IPS-18c (cell line): ENCODE results near the gene LZTS3.
A peak's percentile ranks its signal among the peaks of the same experiment; 100 is the strongest.

Experiments
- H3K4me3 ChIP-seq: 2 replicates; pipeline ENCODE4 v1.7.0; 2013; ENCODE audit warnings: low read depth, mild to moderate bottlenecking, low read length, moderate library complexity; ENCODE audit not compliant: insufficient read depth
- H3K9me3 ChIP-seq: one replicate; pipeline ENCODE4 v1.6.1; 2013; ENCODE audit warnings: mild to moderate bottlenecking, low read length, moderate library complexity; ENCODE audit not compliant: control insufficient read depth, insufficient read depth

LZTS3 gene

DNA sequence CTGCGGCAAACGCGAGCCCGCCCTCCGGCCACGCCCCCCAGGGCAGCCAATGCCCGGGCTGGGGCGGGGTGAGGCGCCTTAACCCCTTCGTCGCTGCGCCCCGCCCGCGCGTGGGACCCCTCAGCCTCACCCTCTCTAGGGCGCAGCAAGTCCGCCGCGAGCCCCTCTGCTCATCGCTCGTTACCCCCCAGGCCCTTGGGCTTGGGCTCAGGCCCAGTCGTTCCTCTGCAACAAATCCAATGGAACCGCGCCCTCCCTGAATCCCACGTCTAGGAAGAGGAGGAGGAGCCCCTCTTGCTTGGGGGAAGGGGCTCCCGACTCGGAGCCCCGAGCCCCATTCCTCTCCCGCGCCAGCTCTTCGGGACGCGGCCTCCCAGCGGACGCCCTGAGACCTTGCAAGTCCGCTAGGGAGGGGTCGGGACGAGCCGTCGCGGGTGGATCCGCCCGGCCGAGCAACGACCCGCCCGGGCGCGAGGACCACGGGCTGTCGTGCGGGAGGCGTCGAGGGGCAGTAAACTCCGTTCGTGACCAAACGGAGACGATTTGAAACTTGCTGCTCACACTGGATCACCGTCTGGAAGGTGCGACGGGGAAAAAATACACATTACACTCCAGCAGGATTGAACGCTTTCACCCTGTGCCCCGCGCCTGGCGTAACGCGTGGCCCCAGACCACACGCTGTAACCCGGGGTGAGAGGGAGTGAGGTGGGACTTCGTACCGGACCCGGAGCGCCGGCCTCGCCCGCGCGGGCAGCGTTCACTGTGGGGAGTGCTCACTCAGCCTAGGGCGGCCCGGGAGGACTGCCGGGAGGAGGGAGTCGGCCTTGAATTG lies 477 bp upstream of the LZTS3 start:
- H3K9me3 ChIP-seq, result no peaks in the 10 kb centered on the region
- peak overlapping the region; percentile 98 for H3K4me3 ChIP-seq

DNA sequence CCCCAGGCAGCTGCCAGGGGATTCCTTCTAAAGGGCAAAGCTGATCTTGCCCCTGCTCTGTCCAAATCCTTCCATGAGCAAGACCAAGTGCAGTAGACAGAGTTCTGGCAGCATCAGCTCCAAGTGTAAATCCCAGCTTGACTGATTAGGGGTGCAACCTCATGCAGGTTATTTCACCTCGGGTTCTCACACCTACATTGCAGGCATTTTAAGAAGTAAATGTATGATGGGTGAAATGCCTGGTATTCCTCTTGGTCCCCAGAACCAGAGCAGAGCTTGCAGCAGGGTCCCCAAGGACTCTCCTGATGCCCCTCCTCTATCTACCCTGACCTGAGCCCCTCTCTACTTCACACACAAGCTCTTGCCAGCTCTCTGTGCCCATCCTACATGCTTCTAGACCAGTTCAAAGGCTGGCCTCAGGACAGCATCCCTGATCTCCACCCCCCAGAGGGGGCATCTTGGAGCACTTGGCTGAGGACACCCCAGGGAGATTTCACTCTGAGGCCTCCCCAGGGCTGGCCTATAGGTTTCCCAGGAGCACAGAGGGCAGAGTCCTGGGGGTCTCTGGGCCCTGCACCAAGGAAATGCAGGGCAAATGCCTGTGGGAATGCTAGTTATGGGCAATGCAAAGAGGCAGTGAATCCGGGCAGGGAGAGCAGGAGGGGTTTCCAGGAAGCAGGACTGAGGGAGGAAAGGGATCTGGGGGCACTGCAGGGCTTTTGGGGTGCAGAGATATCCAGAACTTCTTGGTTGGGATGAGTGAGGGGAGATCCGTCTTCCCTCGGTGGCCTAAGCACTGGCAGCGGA lies 1.0 kb downstream of the LZTS3 start:
- Histone ChIP-seq H3K4me3 (peak overlapping the region; percentile 98), H3K9me3 (no peaks in the 10 kb centered on the region)

DNA sequence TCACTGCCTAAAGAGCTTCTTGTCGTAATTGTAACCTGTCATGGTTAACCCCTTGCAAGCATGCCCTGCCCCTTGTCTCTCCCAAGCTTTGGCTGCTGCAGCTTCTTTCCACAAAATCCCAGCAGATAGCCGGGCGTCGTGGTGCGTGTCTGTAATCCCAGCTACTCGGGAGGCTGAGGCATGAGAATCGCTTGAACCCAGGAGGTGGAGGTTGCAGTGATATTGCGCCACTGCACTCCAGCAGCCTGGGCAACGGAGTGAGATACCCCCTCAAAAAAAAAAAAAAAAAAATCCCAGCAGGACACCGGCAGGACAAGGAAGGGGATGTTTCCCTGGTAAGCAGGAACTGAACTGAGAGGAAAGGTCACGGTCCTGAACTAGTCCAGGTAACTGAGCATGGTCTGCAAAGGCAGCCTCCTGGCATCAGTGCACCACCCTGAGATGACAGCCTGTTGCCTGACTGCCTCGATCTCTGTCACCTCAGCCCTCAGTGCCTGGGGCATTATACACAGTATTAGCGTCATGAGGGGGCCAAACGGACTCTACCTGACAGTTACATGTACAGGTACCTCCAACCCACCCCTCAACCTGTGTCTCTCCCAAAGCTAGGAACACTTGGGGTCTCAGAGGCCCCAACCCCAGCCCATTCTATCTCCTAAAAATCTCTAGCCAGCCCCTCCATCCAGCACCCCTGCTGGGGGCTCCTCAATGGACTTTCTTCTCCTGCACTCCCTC lies 1.8 kb downstream of the LZTS3 start:
- Histone ChIP-seq H3K9me3 (no peaks in the 10 kb centered on the region), H3K4me3 (no peak overlapping the region)

DNA sequence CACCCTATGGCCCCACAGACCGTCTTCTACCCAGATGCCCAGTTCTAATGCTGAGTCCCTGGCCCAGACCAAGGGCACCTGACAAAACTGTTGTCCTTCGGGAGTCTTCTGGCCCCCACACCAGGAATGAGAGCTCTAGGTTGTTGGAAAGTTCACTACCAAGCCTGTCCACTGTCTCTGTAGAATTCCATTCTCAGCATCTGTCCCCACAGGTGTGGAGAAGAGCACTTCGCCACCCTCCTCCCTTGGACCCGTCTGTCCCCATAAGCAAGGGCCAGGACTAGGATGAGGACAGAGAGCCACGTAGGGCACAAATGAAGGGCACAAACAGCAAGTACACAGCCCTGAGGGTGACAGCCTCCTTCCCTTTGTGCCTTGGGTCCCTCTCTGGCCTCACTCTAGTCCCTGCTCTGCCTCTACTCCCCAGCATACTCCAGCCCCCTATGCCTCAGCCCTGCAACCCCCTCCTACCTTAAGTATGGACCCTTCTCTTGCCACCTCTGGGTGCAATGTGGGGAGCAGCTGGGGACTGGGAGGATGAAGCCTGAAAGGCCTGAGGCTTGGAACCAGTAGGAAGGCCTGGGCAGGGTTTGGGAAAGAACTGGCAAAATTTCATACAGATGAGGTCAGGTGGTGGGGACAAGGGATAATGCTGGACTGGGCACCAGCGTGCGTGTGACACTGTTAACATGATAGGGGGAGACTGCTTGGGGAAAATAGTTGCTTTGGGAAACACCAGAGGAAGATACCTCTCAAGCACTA lies 4.3 kb downstream of the LZTS3 start:
- H3K9me3 ChIP-seq, result no peaks in the 10 kb centered on the region
- H3K4me3 ChIP-seq, result no peak overlapping the region

DNA sequence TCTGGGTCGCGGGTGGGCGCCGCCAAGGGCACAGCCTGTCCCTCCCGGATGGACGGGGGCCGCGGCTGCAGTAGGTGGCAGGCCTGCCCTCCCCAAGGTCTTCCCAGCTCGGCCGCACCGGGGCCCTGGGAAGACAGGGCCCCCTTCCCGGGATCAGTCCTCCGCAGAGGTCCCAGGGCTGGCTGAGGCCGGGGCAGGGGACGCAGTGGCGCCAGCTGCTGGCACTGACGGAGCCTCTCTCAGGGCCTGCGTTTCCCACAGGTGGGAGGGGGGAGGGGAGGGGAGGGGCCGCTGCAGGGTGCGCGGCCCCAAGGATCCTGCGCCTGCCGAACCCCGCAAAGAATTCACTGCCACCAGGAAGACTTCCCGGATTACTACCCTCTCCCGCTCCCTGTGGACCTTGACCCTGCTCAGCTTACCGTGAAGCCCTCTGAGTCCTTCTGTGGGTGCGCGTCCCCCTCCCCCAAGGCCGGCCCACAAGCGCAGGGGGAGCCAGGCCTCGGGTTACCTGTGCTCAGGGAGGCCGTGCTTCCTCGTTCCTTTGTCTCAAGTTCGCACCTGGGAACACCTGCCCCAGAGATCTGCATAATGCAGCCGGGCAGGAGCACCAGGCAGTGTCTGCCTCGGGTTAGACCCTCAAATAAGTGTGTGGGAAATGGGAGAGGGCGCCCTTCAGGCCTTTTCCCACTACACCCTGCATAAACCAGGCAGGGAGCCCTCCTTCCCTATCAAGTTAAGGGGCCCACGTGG lies 5.1 kb downstream of the LZTS3 start:
- Histone ChIP-seq H3K9me3 (no peaks in the 10 kb centered on the region), H3K4me3 (peak overlapping the region; percentile 49)

DNA sequence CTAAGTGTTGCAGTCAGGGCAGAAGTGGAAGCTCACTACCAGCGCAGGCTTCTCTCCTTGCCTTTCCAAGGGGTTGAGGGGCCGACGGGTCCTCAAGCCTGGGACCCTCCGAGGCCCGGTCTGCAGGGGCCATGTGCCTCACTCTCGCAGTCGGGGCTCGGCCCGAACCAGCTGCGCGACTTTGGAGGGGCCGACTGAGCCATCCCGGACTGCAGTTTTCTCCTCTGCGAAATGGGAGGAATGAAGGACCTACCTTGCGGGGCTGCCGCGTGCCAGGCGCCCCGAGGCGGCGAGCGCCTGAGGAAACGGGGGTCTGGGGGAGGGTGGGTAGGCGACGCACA lies 5.6 kb downstream of the LZTS3 start:
- no peaks in the 10 kb centered on the region for H3K9me3 ChIP-seq
- peak overlapping the region; percentile 49 for H3K4me3 ChIP-seq

DNA sequence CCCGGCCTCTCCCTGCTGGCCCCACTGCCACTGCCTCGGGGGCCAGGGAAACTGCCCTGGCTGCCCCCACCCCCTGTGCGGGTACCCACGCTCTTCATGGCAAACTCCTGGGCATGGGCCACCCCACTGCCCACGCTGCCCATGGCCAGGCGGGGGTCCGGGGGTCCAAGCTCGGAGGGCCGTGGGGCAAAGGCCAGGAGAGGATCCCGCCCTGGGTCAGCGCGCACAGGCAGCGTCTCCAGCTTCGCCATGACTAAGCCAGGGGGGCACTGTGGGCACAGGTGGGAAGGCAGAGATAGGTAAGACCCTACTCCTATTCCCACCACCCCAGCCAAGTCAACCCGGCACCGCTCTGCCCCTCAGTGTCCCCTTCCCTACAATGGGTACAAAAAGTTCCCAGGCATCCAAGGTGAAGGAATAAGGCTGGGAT lies 6.4 kb downstream of the LZTS3 start:
- no peak overlapping the region for H3K4me3 ChIP-seq

DNA sequence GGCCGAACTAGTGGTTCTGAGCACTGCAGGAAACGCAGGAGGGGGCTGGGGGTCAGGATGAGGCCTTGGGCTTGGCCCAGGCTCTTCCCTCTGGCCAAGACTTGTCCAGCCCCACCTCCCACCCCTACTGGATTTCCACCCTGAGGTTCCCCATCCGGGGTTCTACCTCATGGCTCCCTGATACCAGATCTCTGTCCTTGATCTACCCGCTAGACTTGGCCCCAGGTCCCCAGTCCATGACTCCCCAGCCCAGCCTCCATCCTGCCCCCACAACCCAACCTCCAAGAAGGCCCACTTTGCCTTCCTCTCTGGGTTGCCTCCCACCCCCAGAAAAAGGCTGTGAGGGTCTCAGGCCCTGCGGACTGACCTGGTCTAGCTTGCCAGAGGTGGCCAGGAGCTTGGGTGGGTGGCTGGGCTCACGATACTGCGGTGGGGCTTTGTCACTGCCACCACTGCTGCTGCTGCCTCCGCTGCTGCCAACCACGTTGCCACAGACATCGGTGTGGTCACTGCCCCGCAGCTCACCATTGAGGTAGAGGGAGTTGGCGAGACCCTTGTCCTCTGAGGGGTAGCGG lies 6.9 kb downstream of the LZTS3 start:
- Histone ChIP-seq H3K9me3 (no peaks in the 10 kb centered on the region), H3K4me3 (no peak overlapping the region)

More for the DNA sequence above, 6.4 kb downstream of the LZTS3 start:
- no peaks in the 10 kb centered on the region for H3K9me3 ChIP-seq

DNA sequence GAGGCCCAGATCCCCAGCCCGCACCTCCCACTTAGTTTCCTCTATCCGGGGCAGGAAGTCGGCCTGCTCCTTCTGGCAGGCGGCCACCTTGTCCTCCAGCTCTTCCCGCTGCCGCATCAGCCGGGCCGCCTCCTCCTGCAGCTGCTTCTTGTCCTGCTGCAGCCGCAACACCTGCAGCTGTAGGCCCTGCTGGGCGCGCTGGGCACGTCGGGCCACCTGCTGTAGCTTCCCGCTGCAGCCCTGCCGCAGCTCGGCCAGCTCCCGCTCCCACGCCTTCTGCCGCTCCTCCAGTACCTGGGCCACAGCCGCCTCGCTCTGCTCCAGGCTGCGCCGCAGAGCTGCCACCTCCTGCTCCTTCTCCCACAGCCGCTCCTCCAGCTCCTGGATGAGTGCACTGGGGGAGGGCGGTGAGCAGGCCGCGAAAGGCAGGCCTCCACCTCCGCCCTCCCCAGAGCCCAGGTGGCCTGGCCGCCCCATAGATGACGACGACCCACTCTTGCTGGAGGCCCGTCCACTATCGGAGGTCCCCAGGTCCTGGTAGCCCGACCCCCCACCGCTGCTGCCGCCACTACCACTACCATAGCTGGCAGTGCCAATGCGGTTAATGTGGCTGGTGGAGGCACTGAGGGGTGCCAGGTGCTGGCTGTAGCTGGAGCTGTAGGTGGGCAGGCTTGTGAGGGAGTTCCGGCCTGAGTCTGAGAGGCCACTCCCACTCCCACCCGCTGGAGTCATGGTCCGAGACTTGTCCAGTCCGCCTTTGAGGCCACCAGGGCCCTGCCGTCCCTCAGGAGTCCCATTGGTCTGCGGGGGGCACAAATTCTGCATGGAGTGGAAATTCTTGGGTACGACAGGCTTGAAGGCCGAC lies 7.6 kb downstream of the LZTS3 start:
- Histone ChIP-seq H3K9me3 (no peaks in the 10 kb centered on the region), H3K4me3 (no peak overlapping the region)

DNA sequence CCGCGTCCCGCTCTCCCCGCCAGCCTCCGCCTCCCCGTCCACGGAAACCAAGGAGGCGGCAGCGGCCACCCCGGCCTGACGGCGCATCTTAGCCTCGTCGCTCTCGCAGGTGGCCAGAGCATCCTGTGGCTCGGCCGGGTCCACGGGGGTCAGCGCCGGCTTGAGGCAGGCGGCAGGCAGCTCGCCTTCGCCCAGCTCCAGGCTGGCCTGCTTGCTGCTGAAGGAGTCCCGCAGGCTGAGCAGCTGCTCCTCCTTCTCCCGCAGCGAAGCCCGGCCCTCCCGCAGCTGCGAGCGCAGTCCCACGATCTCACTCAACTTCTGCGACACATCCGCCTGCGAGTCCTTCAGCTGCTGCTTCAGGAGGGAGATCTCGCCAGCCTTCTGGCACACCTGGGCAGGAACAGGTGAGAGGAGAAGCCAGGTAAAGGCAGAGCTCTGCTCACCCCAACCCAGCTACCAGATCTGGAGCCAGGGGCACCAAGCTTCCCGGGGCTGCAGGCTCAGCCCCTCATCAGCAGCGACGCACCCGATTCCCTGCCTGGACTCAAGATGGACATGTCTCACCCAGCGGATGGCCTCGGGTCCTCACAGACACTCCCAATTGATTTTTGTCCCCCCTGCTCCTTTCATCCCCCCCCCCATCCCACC lies 8.5 kb downstream of the LZTS3 start:
- no peak overlapping the region for H3K4me3 ChIP-seq
- H3K9me3 ChIP-seq, result no peaks in the 10 kb centered on the region

DNA sequence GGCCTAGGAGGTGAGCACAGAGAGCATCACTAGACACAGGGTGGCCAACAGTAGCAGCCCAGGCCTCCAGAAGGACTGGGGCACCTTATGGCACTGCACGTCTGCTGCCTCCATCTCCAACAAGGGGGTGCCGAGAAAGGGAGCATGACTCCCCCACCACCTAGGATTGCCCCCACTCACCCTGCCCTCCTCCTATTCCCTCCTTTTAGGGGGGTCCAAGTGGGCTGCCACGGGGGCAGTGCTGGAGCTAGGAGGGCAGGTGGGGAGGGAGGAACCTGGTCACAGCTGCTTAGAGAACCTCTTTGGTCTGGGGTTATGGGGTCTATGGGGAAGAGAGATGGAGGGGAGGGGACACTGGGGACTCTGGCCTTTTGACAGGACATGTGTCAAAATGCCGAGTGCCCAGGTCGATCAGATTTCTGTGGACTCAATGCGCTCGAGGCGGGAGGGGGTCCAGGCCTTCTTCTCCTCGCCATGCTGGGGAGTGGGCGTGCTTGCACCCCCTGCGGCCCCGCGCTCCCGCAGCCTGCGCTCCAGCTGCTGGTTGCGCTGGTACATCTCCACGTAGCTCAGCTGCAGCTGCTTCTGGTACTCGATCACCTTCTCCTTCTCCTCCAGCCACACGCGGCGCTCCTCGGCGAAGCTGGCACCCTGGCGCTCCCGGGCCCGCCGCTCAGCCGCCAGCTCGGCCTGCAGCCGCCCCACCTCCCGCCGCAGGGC lies 9.1 kb downstream of the LZTS3 start:
- Histone ChIP-seq H3K4me3 (no peak overlapping the region), H3K9me3 (no peaks in the 10 kb centered on the region)

DNA sequence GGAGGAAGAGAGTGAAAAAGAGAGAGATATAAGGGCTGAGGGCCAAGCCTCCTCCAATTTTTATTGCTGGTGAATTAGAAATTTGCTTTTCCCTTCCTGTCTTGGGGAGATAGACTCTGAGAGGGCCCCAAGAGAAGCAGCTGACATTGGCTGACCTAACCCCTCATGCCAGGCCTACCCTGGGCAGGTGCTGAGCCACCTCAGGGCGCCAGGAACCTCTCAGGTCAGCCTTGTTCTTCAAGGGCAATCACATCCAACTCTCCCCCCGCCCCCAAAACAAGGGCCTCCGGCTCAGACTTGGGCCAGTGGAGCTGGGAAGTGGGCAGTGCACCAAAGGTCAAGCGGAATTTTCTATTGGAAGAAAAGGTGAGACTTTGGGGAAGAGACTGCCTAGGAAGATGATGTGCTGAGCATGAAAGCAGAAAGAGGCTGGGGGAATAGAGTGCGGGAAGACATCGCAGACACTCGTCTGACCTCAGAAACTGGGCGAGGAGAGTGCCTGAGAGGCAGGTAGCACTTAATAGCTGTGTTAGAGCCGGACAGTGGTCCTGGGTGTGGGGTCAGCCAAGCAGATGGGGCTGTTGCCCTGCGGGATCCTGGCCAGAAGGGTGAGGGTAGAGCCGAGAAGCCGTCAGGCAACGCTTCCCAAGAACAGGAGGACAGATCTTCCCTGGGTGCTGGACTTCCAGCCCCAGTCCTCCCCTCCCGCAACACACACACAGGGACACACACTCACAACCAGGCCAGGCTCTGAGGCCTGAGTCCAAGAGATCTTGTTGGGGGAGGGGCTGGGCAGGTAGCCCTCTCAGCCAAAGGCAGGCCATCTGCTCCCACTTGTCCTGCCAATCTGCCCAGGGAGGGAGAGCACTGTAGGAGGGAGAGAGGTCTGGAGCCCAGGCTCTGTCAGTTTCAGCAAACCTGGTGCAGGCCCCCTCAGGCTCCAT lies 10.0 kb downstream of the LZTS3 start:
- H3K9me3 ChIP-seq, result no peaks in the 10 kb centered on the region
- no peak overlapping the region for H3K4me3 ChIP-seq

DNA sequence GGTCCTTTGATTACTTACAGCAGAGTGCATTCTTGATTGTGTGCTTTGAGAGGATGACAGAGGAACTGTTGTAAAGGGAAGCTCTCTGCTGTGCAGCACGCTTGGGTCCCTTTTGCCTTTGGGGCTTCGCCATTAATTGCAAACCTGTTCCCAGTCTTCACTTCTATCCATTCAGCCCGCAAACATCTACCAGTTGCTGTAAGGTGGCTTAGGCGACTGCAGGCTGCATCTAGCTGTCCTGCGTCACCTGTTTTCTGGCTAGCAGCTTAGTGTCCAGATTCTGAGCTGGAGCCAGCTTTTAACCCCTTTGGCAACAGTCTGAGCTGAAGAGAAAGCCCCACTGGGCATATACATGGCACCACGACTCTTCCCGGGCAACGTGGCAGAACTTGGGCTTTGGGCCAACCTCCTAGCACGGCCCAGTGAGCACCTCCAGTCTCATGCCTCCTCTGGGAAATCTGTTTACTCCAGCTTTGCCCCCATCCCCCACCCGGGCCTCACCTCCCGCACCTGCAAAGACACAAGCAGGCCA lies 11.2 kb downstream of the LZTS3 start:
- Histone ChIP-seq H3K4me3 (no peak overlapping the region), H3K9me3 (no peaks in the 10 kb centered on the region)
